Endothelial cell of umbilical vein (primary cell): Measurements from ENCODE around the gene MRPL55. TPM values are rescaled to one million over a fixed set of nuclear protein-coding genes. Genes with fewer than 3 reads are reported as not detected.

ENCODE experiments used
- BruUV-seq: library from RNA; stranded (reverse); fragments of 400-500 nt; replicated peaks from 2 replicates; lab custom pipeline; 2021; lab: Mats Ljungman, UMichigan
- CTCF ChIA-PET: fragments of 300-600, 350-600 bp; sonication (Branson Sonifier 250); formaldehyde crosslinking; loops from one replicate; lab custom pipeline; 2021; ENCODE audit warnings: antibody characterized with exemption, inconsistent platforms; lab: Charles Lee
- POLR2A ChIA-PET: fragments of 300-600, 350-600 bp; sonication (Branson Sonifier 250); formaldehyde crosslinking; loops from one replicate; lab custom pipeline; 2021; ENCODE audit warnings: antibody characterized with exemption, inconsistent platforms; lab: Charles Lee
- DNase-seq: peaks from one replicate; pipeline ENCODE4 v3.0.0-alpha.2; 2011; ENCODE audit warnings: low read depth, low spot score
- FAIRE-seq: peaks from 2 replicates; lab custom pipeline; 2011; peaks lifted over from hg19 to GRCh38; lab: Jason Lieb, UNC
- H2AFZ ChIP-seq: 2 replicates; pipeline ENCODE4 v1.6.0; 2012; ENCODE audit warnings: low read depth, low read length, control low read depth, inconsistent platforms
- H3K27ac ChIP-seq: 2 replicates; pipeline ENCODE4 v1.5.1; 2011; ENCODE audit warnings: low read depth, mild to moderate bottlenecking, control low read depth, low read length, moderate library complexity; ENCODE audit not compliant: insufficient read depth
- H3K27me3 ChIP-seq, 2 experiments: 2 replicates each; pipeline versions ENCODE4 v1.6.0 to v1.6.1; 2011; ENCODE audit warnings: low read length in 2 of 2, mixed read lengths in 1 of 2; ENCODE audit not compliant: control insufficient read depth in 2 of 2, insufficient read depth in 2 of 2
- H3K36me3 ChIP-seq, 2 experiments: 2 replicates in 1 of 2; 3 replicates in 1 of 2; pipeline ENCODE4 v1.5.1; 2011; ENCODE audit warnings: low read length in 2 of 2, mild to moderate bottlenecking in 1 of 2, moderate library complexity in 1 of 2; ENCODE audit not compliant: control insufficient read depth in 2 of 2, insufficient read depth in 2 of 2; ENCODE audit errors: extremely low read depth in 1 of 2
- H3K4me1 ChIP-seq: 3 replicates; pipeline ENCODE4 v1.5.1; 2011; ENCODE audit warnings: mild to moderate bottlenecking, low read length; ENCODE audit not compliant: control insufficient read depth, insufficient read depth; ENCODE audit errors: extremely low read depth
- H3K4me2 ChIP-seq: 2 replicates; pipeline ENCODE4 v1.6.1; 2011; ENCODE audit warnings: low read length, control low read depth, mixed read lengths; ENCODE audit not compliant: insufficient read depth
- H3K4me3 ChIP-seq, 3 experiments: fragments of 200-600 bp in 1 of 3; sonication (generic), shearing (Covaris generic) in 1 of 3; replicated peaks in 1 of 3; 2 replicates each; pipeline ENCODE4 v1.5.1; 2011 to 2016; ENCODE audit warnings: control low read depth in 3 of 3, low read length in 3 of 3, mild to moderate bottlenecking in 2 of 3, inconsistent platforms in 1 of 3, low read depth in 1 of 3, moderate library complexity in 1 of 3; ENCODE audit not compliant: insufficient read depth in 1 of 3
- H3K79me2 ChIP-seq: 2 replicates; pipeline ENCODE4 v1.6.0; 2012; ENCODE audit warnings: low read length, inconsistent platforms; ENCODE audit not compliant: control insufficient read depth, insufficient read depth
- H3K9ac ChIP-seq: replicated peaks from 2 replicates; pipeline ENCODE3; 2011; ENCODE audit warnings: low read length, control low read depth; ENCODE audit not compliant: insufficient read depth; ENCODE audit errors: extremely low read depth
- H3K9me1 ChIP-seq: replicated peaks from 3 replicates; pipeline ENCODE4 v1.6.0; 2011; ENCODE audit warnings: mild to moderate bottlenecking, low read length; ENCODE audit not compliant: control insufficient read depth, insufficient read depth; ENCODE audit errors: extremely low read depth
- H3K9me3 ChIP-seq: replicated peaks from 2 replicates; pipeline ENCODE4 v1.5.1; 2012; ENCODE audit warnings: low read length, inconsistent platforms; ENCODE audit not compliant: control insufficient read depth, insufficient read depth
- H4K20me1 ChIP-seq: replicated peaks from 2 replicates; pipeline ENCODE3; 2011; ENCODE audit warnings: mild to moderate bottlenecking, low read length; ENCODE audit not compliant: control insufficient read depth, insufficient read depth; ENCODE audit errors: extremely low read depth
- CTCF ChIP-seq, 2 donors: IDR thresholded peaks; 1 replicate in 1 of 2; 2 replicates in 1 of 2; pipeline ENCODE4 v1.5.1; 2011; ENCODE audit warnings: low read length in 2 of 2, mild to moderate bottlenecking in 2 of 2, moderate library complexity in 2 of 2, control low read depth in 1 of 2, inconsistent platforms in 1 of 2, low read depth in 1 of 2; ENCODE audit not compliant: insufficient read depth in 1 of 2; ENCODE audit errors: extremely low read depth in 1 of 2
- EZH2 ChIP-seq: IDR thresholded peaks from 2 replicates; pipeline ENCODE4 v1.6.1; 2012; ENCODE audit warnings: borderline replicate concordance, low read depth, mild to moderate bottlenecking, moderate library complexity, low read length, inconsistent platforms; ENCODE audit not compliant: severe bottlenecking
- FOS ChIP-seq: IDR thresholded peaks from 2 replicates; pipeline ENCODE4 v1.6.1; 2011; ENCODE audit warnings: mild to moderate bottlenecking, low read length, moderate library complexity, borderline replicate concordance; ENCODE audit not compliant: insufficient read depth
- GATA2 ChIP-seq: IDR thresholded peaks from 2 replicates; pipeline ENCODE4 v1.7.0; 2011; ENCODE audit warnings: low read depth, mild to moderate bottlenecking, moderate library complexity, mixed read lengths, low read length; ENCODE audit not compliant: insufficient read length, insufficient read depth
- MYC ChIP-seq: IDR thresholded peaks from one replicate; pipeline ENCODE4 v1.6.1; 2011; ENCODE audit warnings: mild to moderate bottlenecking, low read depth, low read length
- dilution Hi-C: fragments of 300-500 bp; cut with MboI; formaldehyde crosslinking; loops from one replicate; pipeline ENCODE4 v1.15.0; 2019; ENCODE audit warnings: low sequenced_read_pairs; ENCODE audit not compliant: extremely low pct_ligation_motif_present
- intact Hi-C: fragments of 100-400 bp; cut with micrococcal nuclease; formaldehyde crosslinking; loops from one replicate; pipeline ENCODE4 v1.10.0; 2022
- polyA plus RNA-seq, 4 experiments: library from polyadenylated mRNA; depleted of rRNA in 3 of 4; stranded (reverse) in 3 of 4; unstranded in 1 of 4; fragments of >200 nt; gene quantifications; 2 replicates each; pipeline versions ENCODE4 v1.2.1 to v1.2.3, GENCODE V29; 2011 to 2012; ENCODE audit warnings: missing spikeins in 1 of 4
- total RNA-seq: library from RNA; stranded (reverse); gene quantifications from 2 replicates; pipeline ENCODE4 v1.2.3, GENCODE V29; 2021
- TF ChIP-seq, protein P1 (sequence below): IDR thresholded peaks from 2 replicates; pipeline ENCODE4 v1.6.1; 2011; ENCODE audit not compliant: insufficient read depth, insufficient read length

Gene MRPL55
- total and polyA plus RNA-seq, 2 donors (not counting 3 experiments of a cell fraction or from before 2014, with no cell fraction given), result 58.7 to 155 TPM

DNA sequence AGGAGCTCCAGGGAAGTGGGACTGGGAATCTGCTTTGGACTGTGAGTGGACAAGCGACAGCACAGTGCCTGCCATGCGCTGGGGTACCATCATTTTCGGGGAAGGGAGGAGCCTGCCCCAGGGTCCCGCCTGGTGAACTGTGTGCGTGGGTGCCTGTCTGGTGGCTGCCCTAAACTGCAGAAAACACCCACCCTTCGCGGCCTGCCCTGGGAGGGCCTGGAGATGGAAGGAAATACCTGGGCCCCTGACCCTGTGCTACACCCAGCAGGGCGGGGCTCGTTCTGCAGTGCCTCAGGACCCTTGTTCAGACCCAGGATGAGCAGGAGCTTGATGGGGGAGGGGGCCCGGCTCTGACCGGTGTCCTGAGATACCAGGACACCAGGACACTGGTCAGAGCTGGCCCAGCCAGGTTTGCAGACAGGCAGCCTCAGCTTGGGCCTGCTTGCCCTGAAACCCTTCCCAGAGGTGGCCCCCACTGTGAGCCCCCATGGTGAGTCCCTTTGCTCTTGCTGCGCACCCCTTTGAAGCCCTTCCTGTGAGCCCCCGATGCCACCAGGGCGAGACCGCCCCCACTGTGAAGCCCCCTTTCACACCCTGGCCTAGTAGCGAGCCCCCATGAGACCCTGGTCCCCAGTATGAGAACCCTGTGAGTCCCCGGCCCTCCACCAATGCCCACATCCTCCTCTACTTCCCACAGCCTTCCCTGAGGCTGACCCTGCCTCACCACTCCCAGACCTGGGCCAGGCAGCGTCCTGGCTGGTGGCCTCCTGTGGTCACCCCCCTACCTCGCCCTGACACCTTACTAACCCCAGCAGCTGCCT is 43.2 kb upstream of the MRPL55 start:
- intact Hi-C loops, result no loop called here
- POLR2A ChIA-PET, result no interaction called here
- Histone ChIP-seq H3K4me3 (no peak overlapping the region), H3K36me3 (peaks cover 0 to 3% of the 10 kb centered on the region in 2 experiments), H3K27me3 (no peaks in the 10 kb centered on the region), H3K4me1 (peaks cover 16% of the 10 kb centered on the region), H3K79me2 (peaks cover under 1% of the 10 kb centered on the region), H3K9ac (no peak overlapping the region), H2AFZ (no peak overlapping the region), H3K9me3 (no peaks in the 10 kb centered on the region), H3K9me1 (no peaks in the 10 kb centered on the region), H4K20me1 (no peaks in the 10 kb centered on the region), H3K27ac (no peak overlapping the region), H3K4me2 (no peak overlapping the region)
- DNase-seq, result no peak
- CTCF ChIA-PET, result interaction anchor here (0.8 to 3.3 kb wide), 3 partner anchors 13 to 153 kb away, joined by 3 to 10 read pairs (median 4); no protein-coding TSS in a partner anchor
- no TSS peak for BruUV-seq
- no peak for FAIRE-seq
- no peak for TF ChIP-seq GATA2
- TF ChIP-seq, protein P1, sequence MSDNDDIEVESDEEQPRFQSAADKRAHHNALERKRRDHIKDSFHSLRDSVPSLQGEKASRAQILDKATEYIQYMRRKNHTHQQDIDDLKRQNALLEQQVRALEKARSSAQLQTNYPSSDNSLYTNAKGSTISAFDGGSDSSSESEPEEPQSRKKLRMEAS, result no peak
- no peak for TF ChIP-seq FOS
- dilution Hi-C loops, result no loop called here

DNA sequence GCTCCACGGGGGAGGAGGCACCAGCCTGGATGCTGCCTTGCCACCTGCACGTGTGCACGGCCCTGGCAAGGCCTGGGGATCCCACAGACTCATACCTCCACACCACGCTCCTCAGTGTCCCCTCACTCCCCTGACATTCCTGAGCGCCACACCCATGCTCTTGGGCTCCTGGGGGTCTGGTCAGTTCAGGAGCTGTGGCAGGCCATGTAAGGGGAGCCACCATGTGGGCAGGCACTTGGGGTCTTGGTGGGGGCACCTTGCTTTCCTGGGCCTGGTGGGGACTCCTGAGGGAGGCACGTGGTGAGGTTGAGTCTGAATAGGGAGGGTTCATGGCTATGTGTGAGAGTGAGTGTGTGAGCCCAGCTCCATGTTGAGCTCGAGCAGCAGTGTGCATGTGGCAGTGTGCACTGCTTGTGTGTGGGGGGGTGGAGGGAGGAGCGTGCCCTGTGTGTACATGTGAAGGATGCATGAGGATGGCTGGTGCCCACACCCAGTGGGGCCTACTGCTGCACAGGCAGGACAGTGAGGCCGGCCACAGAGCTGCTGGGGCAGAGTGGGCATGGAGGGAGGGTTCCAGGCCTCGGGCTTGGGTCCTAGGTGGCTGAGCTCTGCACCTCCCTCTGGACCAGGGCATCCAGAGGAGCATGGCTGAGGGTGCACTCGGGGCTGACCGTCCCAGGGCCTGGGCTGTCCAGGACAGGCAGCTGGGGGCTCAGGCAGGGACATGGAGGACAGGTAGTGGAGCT is 42.3 kb upstream of the MRPL55 start:
- H3K79me2 ChIP-seq, result peaks cover 9% of the 10 kb centered on the region
- DNase-seq (no peak), FAIRE-seq (no peak)
- peaks cover 0 to 8% of the 10 kb centered on the region in 2 experiments for H3K36me3 ChIP-seq
- no peaks in the 10 kb centered on the region for H3K9me3 ChIP-seq
- no peak overlapping the region for H3K4me2 ChIP-seq
- BruUV-seq, result no TSS peak
- H2AFZ ChIP-seq, result no peak overlapping the region
- intact Hi-C loops (no loop called here), dilution Hi-C loops (no loop called here)
- no peak overlapping the region for H3K27ac ChIP-seq
- H3K4me1 ChIP-seq, result peaks cover 16% of the 10 kb centered on the region
- no peaks in the 10 kb centered on the region for H3K27me3 ChIP-seq
- H3K4me3 ChIP-seq, result no peak overlapping the region
- TF ChIP-seq EZH2 (no peak), MYC (no peak), CTCF (IDR thresholded peaks at IDR 0.05; ENCODE audit: extremely low read depth in 1 of 2, insufficient read depth in 1 of 2, low read depth in 1 of 2, low read length in 2 of 2) (no peak)
- no peaks in the 10 kb centered on the region for H3K9me1 ChIP-seq
- ChIA-PET POLR2A (interaction anchor here (1.0 kb wide), 1 partner anchor 14 kb away, joined by 4 read pairs; the partner anchor contains the start of gene IBA57), CTCF (interaction anchor here (0.6 to 3.3 kb wide), 6 partner anchors 14 to 1292 kb away, joined by 3 to 10 read pairs (median 4); partner anchors contain the start of gene IBA57)
- no peak overlapping the region for H3K9ac ChIP-seq
- no peaks in the 10 kb centered on the region for H4K20me1 ChIP-seq
